GM10847 (cell line): ENCODE measurements around the gene MAML3.

ENCODE experiments used
- POLR2A ChIP-seq: IDR thresholded peaks from 2 replicates; pipeline ENCODE4 v1.6.1; 2011; ENCODE audit not compliant: insufficient read length; ENCODE audit errors: extremely low read depth

Gene MAML3

GRCh38 chr4:139669890-139670289 is 484.1 kb downstream of the MAML3 start:
- TF ChIP-seq POLR2A: no peak

- no peak for TF ChIP-seq POLR2A
Measured at GRCh38 chr4:139669335-139669734, 484.6 kb downstream of the MAML3 start.

GRCh38 chr4:139668658-139669201 is 485.3 kb downstream of the MAML3 start:
- TF ChIP-seq POLR2A: no peak

DNA sequence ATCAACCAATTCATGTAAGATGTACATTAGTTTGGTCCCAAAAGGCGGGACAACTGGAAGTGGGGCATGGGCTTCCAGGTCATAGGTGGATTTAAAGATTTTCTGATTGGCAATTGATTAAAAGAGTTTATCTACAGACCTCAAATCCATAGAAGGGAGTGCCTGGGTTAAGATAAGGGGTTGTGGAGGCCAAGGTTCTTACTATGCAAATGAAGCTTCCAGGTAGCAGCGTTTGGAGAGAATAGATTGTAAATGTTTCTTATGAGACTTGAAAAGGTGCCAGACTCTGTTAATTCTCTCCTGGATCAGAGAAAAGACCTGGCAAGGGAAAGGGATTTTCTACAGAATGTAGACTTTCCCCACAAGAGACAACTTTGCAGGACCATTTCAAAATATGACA is 485.9 kb downstream of the MAML3 start:
- TF ChIP-seq POLR2A: no peak
